Hepatocyte (in vitro differentiated cells): ENCODE results near the gene PNN.

Experiments used
- EZH2phosphoT487 ChIP-seq: fragments of 200-600 bp; sonication (generic); IDR thresholded peaks from one replicate; pipeline ENCODE4 v1.6.1; 2018; ENCODE audit warnings: antibody characterized with exemption, mild to moderate bottlenecking, low read depth, moderate library complexity; ENCODE audit not compliant: unreplicated experiment, severe bottlenecking
- TF ChIP-seq, protein P1 (sequence below): fragments of 200-600 bp; sonication (generic); IDR thresholded peaks from 2 replicates; pipeline ENCODE4 v1.5.1; 2016; ENCODE audit warnings: antibody characterized with exemption, mild to moderate bottlenecking; ENCODE audit not compliant: poor library complexity

DNA sequence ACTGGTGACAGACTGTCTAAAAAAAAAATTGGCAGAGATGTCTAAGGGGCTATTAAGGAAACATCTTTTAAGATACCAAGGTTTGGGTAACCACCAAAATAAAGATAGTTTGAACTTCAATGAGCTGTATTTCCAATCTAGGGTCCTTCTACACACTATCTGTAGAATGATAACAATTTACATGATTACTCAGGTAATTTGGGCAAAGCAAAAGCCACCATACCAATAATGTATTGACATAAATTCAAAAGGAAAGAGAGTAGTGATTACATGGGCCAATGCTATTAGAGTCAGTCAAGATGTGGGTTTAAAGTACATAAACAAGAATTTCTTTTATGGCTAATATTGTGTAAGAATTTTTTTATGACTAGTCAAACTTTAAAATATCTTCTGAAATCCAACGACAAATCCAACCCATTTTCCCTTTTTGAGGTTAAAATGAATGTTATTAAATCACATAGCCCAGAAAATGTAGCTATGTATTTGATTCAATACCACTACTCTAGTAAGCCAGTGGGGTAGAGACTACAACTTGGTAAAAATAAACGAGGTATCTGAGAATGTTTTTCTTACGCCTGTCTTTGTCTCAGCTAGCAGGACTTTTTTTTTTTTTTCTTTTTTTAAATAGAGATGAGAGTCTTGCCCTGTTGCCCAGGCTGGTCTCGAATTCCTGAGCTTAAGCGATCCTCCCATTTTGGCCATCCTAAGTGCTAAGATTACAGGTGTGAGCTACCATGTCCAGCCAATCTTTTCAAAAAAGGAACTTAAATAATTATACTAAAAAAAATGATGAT is 10.4 kb downstream of the PNN start:
- TF ChIP-seq, protein P1, sequence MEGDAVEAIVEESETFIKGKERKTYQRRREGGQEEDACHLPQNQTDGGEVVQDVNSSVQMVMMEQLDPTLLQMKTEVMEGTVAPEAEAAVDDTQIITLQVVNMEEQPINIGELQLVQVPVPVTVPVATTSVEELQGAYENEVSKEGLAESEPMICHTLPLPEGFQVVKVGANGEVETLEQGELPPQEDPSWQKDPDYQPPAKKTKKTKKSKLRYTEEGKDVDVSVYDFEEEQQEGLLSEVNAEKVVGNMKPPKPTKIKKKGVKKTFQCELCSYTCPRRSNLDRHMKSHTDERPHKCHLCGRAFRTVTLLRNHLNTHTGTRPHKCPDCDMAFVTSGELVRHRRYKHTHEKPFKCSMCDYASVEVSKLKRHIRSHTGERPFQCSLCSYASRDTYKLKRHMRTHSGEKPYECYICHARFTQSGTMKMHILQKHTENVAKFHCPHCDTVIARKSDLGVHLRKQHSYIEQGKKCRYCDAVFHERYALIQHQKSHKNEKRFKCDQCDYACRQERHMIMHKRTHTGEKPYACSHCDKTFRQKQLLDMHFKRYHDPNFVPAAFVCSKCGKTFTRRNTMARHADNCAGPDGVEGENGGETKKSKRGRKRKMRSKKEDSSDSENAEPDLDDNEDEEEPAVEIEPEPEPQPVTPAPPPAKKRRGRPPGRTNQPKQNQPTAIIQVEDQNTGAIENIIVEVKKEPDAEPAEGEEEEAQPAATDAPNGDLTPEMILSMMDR = no peak
- TF ChIP-seq EZH2phosphoT487 = no peak
